Epithelial cell of proximal tubule (primary cell): ENCODE results near the gene ST6GALNAC3. TPM values are rescaled to one million over a fixed set of nuclear protein-coding genes. Genes with fewer than 3 reads are reported as not detected.

Experiments used
- DNase-seq: peaks from one replicate; pipeline ENCODE4 v3.0.0-alpha.2; 2011; ENCODE audit warnings: low read depth
- H3K4me3 ChIP-seq: 2 replicates; pipeline ENCODE4 v1.5.1; 2011; ENCODE audit warnings: low read depth, mild to moderate bottlenecking, low read length
- total RNA-seq: library from RNA; depleted of rRNA; stranded (reverse); fragments of >200 nt; gene quantifications from 2 replicates; pipeline ENCODE4 v1.2.3, GENCODE V29; 2015
- TF ChIP-seq, protein P1 (sequence below): conservative IDR thresholded peaks from 2 replicates; pipeline ENCODE4 v1.5.1; 2012; ENCODE audit warnings: low read depth, mild to moderate bottlenecking, low read length

ST6GALNAC3 gene
- total RNA-seq, 1 donor from 2014 or later = 0.75 TPM

DNA sequence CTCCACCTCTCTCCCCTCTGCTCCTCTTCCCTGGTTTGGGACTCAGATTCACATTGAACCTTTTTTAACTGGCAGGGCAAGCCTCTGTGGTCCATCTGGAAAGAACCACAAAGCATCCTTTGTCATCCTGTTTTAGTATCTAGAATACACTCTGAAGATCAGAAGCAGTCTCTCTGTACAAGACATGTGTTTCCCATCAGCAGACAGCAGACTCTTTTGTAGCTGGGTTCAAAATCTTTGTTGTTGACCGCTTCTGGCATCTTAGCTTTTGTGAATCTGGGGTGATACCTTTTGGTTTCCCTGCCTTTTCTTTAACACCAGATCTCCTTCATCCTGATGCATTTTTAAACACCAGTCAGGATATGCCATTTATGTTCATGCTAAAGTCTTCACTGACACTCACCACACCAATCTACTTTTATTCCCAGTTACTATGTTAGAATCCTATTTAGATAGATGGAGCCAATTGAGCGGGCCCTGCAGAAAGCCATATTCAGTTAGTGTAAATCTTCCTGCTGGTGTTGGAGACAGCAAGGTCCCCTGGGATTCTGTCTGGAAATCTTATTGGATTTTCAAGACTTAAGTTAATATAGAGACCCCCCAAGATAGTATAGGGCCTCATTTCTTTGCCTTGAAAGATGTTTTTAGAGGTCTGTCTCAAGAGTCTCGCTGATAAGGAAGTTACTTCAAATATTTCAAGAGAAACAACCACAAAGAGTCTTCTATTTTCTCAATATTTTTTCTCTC, 51.1 kb downstream of the ST6GALNAC3 start:
- TF ChIP-seq, protein P1, sequence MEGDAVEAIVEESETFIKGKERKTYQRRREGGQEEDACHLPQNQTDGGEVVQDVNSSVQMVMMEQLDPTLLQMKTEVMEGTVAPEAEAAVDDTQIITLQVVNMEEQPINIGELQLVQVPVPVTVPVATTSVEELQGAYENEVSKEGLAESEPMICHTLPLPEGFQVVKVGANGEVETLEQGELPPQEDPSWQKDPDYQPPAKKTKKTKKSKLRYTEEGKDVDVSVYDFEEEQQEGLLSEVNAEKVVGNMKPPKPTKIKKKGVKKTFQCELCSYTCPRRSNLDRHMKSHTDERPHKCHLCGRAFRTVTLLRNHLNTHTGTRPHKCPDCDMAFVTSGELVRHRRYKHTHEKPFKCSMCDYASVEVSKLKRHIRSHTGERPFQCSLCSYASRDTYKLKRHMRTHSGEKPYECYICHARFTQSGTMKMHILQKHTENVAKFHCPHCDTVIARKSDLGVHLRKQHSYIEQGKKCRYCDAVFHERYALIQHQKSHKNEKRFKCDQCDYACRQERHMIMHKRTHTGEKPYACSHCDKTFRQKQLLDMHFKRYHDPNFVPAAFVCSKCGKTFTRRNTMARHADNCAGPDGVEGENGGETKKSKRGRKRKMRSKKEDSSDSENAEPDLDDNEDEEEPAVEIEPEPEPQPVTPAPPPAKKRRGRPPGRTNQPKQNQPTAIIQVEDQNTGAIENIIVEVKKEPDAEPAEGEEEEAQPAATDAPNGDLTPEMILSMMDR = no peak
- DNase-seq = no peak
- no peak overlapping the region for H3K4me3 ChIP-seq

DNA sequence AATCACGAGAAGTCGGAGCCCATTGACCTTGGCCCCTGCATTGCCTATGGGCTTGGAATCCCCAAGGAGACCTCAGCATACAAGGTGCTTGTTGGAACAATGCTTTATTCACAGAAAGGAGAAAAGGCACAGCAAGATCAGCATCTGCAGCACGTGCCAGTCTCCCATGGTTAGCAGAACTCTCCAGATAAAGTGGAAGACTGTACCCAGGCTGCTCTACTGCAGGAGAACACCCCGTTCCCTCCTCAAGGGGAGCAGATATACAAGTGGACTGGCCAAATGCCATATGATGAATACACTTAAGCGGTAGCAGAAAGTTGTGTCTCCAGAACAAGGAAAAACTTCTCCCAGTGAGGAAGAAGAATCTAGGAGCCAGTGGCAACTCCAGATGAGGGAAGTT, 53.5 kb downstream of the ST6GALNAC3 start:
- DNase-seq = no peak
- no peak overlapping the region for H3K4me3 ChIP-seq
- TF ChIP-seq, protein P1 = no peak

DNA sequence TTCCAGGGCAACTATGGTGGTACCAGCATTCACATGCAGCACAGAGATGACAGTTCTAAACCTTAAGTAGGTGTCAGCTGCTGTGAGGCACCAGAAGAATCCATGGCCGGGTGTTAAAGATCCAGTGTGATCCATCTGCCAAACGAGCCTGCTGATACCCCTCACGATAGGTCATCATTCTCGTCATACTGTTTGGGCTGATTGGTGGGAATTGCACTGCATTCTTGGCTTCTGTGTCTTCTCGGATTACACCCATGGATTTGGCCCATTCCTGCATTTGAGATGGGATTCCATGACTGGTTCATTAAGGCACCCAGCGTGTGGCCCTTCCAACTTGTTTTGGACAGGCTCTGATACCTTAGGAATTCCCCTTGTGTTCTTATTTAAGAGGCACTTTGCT, 55.2 kb downstream of the ST6GALNAC3 start:
- TF ChIP-seq, protein P1 = no peak
- DNase-seq = no peak
- no peak overlapping the region for H3K4me3 ChIP-seq

DNA sequence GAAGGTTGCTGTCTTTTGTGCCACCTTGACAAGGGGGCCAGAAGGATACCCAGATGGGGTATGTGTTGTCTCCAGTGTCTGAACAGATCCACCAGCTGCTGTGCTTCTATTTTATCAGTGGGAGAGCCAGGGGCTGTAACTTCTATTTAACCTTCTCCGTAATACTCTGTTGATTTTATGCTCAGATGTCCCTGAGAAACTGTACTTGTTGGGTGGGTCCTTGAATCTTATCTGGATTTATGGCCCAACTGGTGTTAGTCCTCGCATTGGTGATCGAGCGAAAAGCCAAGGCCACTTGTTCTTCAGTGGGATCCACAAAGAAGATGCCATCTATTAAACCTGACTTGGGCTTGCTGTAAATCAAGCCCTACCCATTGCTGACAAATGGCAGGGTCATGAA, 56.4 kb downstream of the ST6GALNAC3 start:
- H3K4me3 ChIP-seq = no peak overlapping the region
- TF ChIP-seq, protein P1 = no peak
- no peak for DNase-seq

DNA sequence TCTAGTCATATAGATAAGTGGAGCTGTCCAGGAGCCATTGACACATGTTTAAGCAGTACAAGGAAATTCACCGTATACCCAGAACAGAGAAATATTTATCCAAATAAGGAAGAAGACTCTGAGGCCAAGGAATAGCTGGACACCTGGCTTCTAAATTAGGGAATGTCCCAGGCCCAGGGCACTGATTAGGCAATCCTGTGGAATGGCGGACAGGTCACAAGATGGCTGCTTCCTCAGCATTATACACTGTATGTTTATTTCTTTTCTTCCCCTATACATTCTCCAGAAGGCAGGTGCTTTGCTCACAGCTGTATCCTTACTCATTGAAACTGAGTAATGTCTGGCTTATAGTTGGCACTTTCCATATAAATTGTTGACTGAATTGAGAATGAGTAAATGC, 59.4 kb downstream of the ST6GALNAC3 start:
- H3K4me3 ChIP-seq = no peak overlapping the region
- no peak for DNase-seq
- TF ChIP-seq, protein P1 = no peak

DNA sequence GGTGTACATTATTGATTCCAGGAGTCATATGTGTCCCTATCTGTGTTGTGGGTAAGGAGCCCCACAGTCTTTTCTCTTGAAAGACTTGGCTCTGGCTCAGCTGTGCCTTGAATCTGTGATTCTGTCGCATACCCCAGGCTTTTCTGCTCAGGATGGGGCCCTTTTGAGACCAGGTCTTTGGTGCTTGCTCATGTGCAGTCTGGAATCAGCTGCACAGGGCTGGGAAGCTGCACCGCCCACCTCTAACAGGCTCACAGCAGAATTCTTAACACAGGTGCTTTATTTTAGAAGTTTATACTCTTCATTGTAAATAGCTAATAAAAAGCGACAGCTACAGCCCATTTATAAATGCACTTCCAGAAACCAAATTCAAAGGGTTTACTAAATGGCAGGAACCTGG, 61.3 kb downstream of the ST6GALNAC3 start:
- TF ChIP-seq, protein P1 = no peak
- DNase-seq = no peak
- no peak overlapping the region for H3K4me3 ChIP-seq

DNA sequence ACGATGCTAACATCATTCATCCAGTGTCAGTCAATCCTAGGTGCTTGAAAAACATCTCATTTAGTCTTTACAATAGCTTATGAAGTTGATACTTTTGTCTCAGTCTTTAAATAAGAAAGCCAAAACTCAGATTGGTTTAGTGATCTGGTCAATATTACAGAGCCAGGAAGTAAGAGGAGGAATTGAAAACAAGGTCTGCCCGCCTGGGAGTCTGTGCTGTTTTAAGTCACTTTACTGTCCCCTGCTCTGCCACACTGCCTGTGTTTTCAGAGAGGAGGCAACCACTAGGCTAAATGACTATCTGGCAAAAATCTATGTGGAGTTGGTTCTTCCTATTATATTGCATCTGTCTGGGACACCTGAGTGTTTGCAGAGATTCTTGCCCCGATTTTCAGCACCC, 62.3 kb downstream of the ST6GALNAC3 start:
- H3K4me3 ChIP-seq = no peak overlapping the region
- TF ChIP-seq, protein P1 = no peak
- no peak for DNase-seq
